Neural cell (in vitro differentiated cells): Measurements from ENCODE around the gene CDH16. TPM values are rescaled to one million over a fixed set of nuclear protein-coding genes. Genes with fewer than 3 reads are reported as not detected.
"Not testable (repeated sequence)": the region's sequence is repeated elsewhere in the genome, so short reads cannot be mapped to it uniquely, and the experiment has no call there.

Source experiments
- H2AFZ ChIP-seq: fragments of 200-600, 300-800 bp; sonication (generic), shearing (Covaris generic); 2 replicates; pipeline ENCODE4 v1.6.0; 2014; ENCODE audit warnings: low read depth, mild to moderate bottlenecking, antibody characterized with exemption, low read length, moderate library complexity
- H3F3A ChIP-seq: fragments of 200-600 bp; shearing (Covaris generic); 2 replicates; pipeline ENCODE4 v1.6.1; 2016; ENCODE audit warnings: mild to moderate bottlenecking, moderate library complexity, mixed read lengths, antibody characterized with exemption, low read length; ENCODE audit not compliant: insufficient read depth, poor library complexity, severe bottlenecking
- H3K27ac ChIP-seq: fragments of 200-600, 300-800 bp; sonication (generic), shearing (Covaris generic); 2 replicates; pipeline ENCODE4 v1.5.1; 2014; ENCODE audit warnings: mild to moderate bottlenecking, low read length, moderate library complexity
- H3K27me3 ChIP-seq: fragments of 300-800, 200-600 bp; sonication (generic), shearing (Covaris generic); 2 replicates; pipeline ENCODE4 v1.6.0; 2014; ENCODE audit warnings: mild to moderate bottlenecking, low read depth, low read length, moderate library complexity; ENCODE audit not compliant: insufficient read depth
- H3K36me3 ChIP-seq: fragments of 300-800, 200-600 bp; sonication (generic), shearing (Covaris generic); 2 replicates; pipeline ENCODE4 v1.5.1; 2014; ENCODE audit warnings: mild to moderate bottlenecking, antibody characterized with exemption, low read length, moderate library complexity; ENCODE audit not compliant: insufficient read depth
- H3K4me2 ChIP-seq: fragments of 300-800, 200-600 bp; sonication (generic), shearing (Covaris generic); 2 replicates; pipeline ENCODE4 v1.6.0; 2014; ENCODE audit warnings: mild to moderate bottlenecking, low read length
- H3K4me3 ChIP-seq: fragments of 300-800, 200-600 bp; sonication (generic), shearing (Covaris generic); 2 replicates; pipeline ENCODE4 v1.5.1; 2014; ENCODE audit warnings: mild to moderate bottlenecking, low read length, moderate library complexity
- H3K79me2 ChIP-seq: fragments of 200-600 bp; shearing (Covaris generic); replicated peaks from 2 replicates; pipeline ENCODE4 v1.6.0; 2014; ENCODE audit warnings: mild to moderate bottlenecking, low read length, moderate library complexity; ENCODE audit not compliant: insufficient read depth
- H3K9ac ChIP-seq: fragments of 300-800, 200-600 bp; sonication (generic), shearing (Covaris generic); 2 replicates; pipeline ENCODE4 v1.6.1; 2016; ENCODE audit warnings: mild to moderate bottlenecking, low read length, mixed read lengths
- H3K9me2 ChIP-seq: fragments of 200-600 bp; shearing (Covaris generic); 2 replicates; pipeline ENCODE4 v1.6.1; 2016; ENCODE audit warnings: mild to moderate bottlenecking, low read length, mixed read lengths; ENCODE audit not compliant: insufficient read depth
- H3K9me3 ChIP-seq: fragments of 200-600, 300-800 bp; sonication (generic), shearing (Covaris generic); 2 replicates; pipeline ENCODE4 v1.6.1; 2016; ENCODE audit warnings: mild to moderate bottlenecking, mixed run types, low read length, moderate library complexity, mixed read lengths
- H4K20me1 ChIP-seq: fragments of 200-600 bp; shearing (Covaris generic); 2 replicates; pipeline ENCODE4 v1.6.1; 2016; ENCODE audit warnings: mild to moderate bottlenecking, mixed run types; ENCODE audit not compliant: insufficient read depth
- EP300 ChIP-seq: fragments of 450-650 bp; conservative IDR thresholded peaks from 2 replicates; pipeline ENCODE4 v1.6.1; 2014; ENCODE audit warnings: antibody characterized with exemption, mild to moderate bottlenecking, moderate library complexity; ENCODE audit not compliant: poor library complexity, severe bottlenecking
- EZH2 ChIP-seq: fragments of 200-600, 300-800 bp; shearing (Covaris generic), sonication (generic); IDR thresholded peaks from 2 replicates; pipeline ENCODE4 v1.6.1; 2014; ENCODE audit warnings: antibody characterized with exemption, low read length, borderline replicate concordance, mild to moderate bottlenecking; ENCODE audit not compliant: insufficient read depth, poor library complexity, severe bottlenecking
- MXI1 ChIP-seq: fragments of 450-650 bp; conservative IDR thresholded peaks from 2 replicates; pipeline ENCODE4 v1.6.1; 2014; ENCODE audit warnings: antibody characterized with exemption, mild to moderate bottlenecking; ENCODE audit not compliant: poor library complexity, severe bottlenecking
- POLR2AphosphoS5 ChIP-seq: IDR thresholded peaks from 2 replicates; pipeline ENCODE4 v1.6.1; 2012
- RAD21 ChIP-seq: fragments of 450-650 bp; conservative IDR thresholded peaks from 2 replicates; pipeline ENCODE4 v1.6.1; 2014; ENCODE audit warnings: antibody characterized with exemption, mild to moderate bottlenecking, moderate library complexity
- SMC3 ChIP-seq: fragments of 450-650 bp; conservative IDR thresholded peaks from 2 replicates; pipeline ENCODE4 v1.6.1; 2014; ENCODE audit warnings: antibody characterized with exemption, mild to moderate bottlenecking, moderate library complexity; ENCODE audit not compliant: poor library complexity
- TAF1 ChIP-seq: IDR thresholded peaks from 2 replicates; pipeline ENCODE4 v1.6.1; 2012; ENCODE audit warnings: low read depth
- polyA plus RNA-seq: library from polyadenylated mRNA; depleted of rRNA; stranded (reverse); fragments of >200 nt; gene quantifications from 2 replicates; pipeline ENCODE4 v1.2.3, GENCODE V29; 2014
- TF ChIP-seq, protein P1 (sequence below): IDR thresholded peaks from 2 replicates; pipeline ENCODE4 v1.6.1; 2012; ENCODE audit warnings: borderline replicate concordance
- TF ChIP-seq, protein P2 (sequence below): fragments of 450-650 bp; IDR thresholded peaks from 2 replicates; pipeline ENCODE4 v1.5.1; 2014; ENCODE audit warnings: antibody characterized with exemption, mild to moderate bottlenecking, moderate library complexity; ENCODE audit not compliant: poor library complexity, severe bottlenecking

The CDH16 gene
- polyA plus RNA-seq, 1 donor from 2014 or later = not detected

DNA sequence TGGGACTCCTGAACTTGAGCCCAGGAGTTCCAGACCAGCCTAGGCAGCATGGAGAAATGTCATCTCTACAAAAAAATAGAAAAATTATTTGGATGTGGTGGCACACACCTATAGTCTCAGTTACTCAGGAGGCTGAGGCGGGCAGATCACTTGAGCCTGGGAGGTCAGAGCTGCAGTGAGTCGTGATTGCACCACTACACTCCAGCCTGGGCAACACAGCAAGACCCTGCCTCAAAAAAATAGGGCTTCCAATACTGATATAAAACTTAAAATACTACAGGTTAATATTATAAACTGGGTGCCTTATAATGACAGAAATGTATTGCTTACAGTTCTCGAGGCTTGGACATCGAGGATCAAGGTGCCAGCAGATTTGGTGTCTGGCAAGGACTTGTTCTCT lies 27.3 kb upstream of the CDH16 start:
- H4K20me1 ChIP-seq = no peaks in the 10 kb centered on the region
- H3K9me3 ChIP-seq = no peaks in the 10 kb centered on the region

GRCh38 chr16:66944971-66945370 lies 26.3 kb upstream of the CDH16 start:
- H3K9me3 ChIP-seq, H3K9me2 ChIP-seq, H2AFZ ChIP-seq, H3K4me3 ChIP-seq, H3K9ac ChIP-seq, H3F3A ChIP-seq, H3K79me2 ChIP-seq, H3K27ac ChIP-seq, H3K4me2 ChIP-seq, H3K36me3 ChIP-seq, H4K20me1 ChIP-seq: not testable (repeated sequence)
- H3K27me3 ChIP-seq = peaks cover 23% of the 10 kb centered on the region

More for the DNA sequence above, 27.3 kb upstream of the CDH16 start:
- Histone ChIP-seq H3K4me2 (no peak overlapping the region), H3F3A (no peaks in the 10 kb centered on the region), H3K9me2 (no peaks in the 10 kb centered on the region), H2AFZ (no peak overlapping the region), H3K79me2 (no peaks in the 10 kb centered on the region), H3K27ac (no peak overlapping the region), H3K36me3 (no peaks in the 10 kb centered on the region), H3K9ac (no peak overlapping the region), H3K27me3 (peaks cover 32% of the 10 kb centered on the region), H3K4me3 (no peak overlapping the region)
- TF ChIP-seq TAF1 (no peak), RAD21 (no peak)

DNA sequence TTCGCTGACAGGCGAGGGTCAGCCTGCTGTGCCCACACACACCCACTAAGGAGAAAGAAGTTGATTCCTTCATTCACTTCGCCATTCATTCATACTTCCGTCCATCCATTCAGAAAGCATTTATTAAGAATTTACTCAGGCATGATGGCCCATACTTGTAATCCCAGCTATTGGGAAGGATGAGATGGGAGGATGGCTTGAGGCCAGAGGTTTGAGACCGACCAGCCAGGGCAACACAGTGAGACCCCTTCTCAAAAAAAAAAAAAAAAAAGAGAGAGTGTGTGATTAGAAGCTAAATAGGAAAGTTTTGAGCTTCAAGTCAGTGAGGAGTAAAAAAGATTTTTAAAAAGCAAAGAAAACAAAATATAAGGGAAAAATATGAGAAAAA lies 25.4 kb upstream of the CDH16 start:
- H3K9me2 ChIP-seq = no peaks in the 10 kb centered on the region
- no peaks in the 10 kb centered on the region for H3K36me3 ChIP-seq
- no peak overlapping the region for H2AFZ ChIP-seq
- TF ChIP-seq POLR2AphosphoS5 = no peak
- H3K27me3 ChIP-seq = peaks cover 15% of the 10 kb centered on the region
- H3K4me2 ChIP-seq = no peak overlapping the region
- no peak overlapping the region for H3K27ac ChIP-seq
- no peaks in the 10 kb centered on the region for H3K9me3 ChIP-seq
- no peaks in the 10 kb centered on the region for H3K79me2 ChIP-seq
- no peaks in the 10 kb centered on the region for H3F3A ChIP-seq
- no peak overlapping the region for H3K9ac ChIP-seq
- no peaks in the 10 kb centered on the region for H4K20me1 ChIP-seq
- no peak overlapping the region for H3K4me3 ChIP-seq

- Histone ChIP-seq H2AFZ (no peak overlapping the region), H4K20me1 (no peaks in the 10 kb centered on the region), H3K9ac (no peak overlapping the region), H3K9me2 (no peaks in the 10 kb centered on the region), H3K4me3 (no peak overlapping the region), H3K27ac (no peak overlapping the region), H3K79me2 (no peaks in the 10 kb centered on the region), H3K36me3 (no peaks in the 10 kb centered on the region), H3K9me3 (no peaks in the 10 kb centered on the region), H3K4me2 (no peak overlapping the region), H3F3A (no peaks in the 10 kb centered on the region), H3K27me3 (peaks cover 10% of the 10 kb centered on the region)
- TF ChIP-seq, protein P1, sequence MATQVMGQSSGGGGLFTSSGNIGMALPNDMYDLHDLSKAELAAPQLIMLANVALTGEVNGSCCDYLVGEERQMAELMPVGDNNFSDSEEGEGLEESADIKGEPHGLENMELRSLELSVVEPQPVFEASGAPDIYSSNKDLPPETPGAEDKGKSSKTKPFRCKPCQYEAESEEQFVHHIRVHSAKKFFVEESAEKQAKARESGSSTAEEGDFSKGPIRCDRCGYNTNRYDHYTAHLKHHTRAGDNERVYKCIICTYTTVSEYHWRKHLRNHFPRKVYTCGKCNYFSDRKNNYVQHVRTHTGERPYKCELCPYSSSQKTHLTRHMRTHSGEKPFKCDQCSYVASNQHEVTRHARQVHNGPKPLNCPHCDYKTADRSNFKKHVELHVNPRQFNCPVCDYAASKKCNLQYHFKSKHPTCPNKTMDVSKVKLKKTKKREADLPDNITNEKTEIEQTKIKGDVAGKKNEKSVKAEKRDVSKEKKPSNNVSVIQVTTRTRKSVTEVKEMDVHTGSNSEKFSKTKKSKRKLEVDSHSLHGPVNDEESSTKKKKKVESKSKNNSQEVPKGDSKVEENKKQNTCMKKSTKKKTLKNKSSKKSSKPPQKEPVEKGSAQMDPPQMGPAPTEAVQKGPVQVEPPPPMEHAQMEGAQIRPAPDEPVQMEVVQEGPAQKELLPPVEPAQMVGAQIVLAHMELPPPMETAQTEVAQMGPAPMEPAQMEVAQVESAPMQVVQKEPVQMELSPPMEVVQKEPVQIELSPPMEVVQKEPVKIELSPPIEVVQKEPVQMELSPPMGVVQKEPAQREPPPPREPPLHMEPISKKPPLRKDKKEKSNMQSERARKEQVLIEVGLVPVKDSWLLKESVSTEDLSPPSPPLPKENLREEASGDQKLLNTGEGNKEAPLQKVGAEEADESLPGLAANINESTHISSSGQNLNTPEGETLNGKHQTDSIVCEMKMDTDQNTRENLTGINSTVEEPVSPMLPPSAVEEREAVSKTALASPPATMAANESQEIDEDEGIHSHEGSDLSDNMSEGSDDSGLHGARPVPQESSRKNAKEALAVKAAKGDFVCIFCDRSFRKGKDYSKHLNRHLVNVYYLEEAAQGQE = no peak
- TF ChIP-seq POLR2AphosphoS5 = no peak
- no peak for TF ChIP-seq RAD21
- no peak for TF ChIP-seq SMC3
- TF ChIP-seq MXI1 = no peak
- TF ChIP-seq, protein P2, sequence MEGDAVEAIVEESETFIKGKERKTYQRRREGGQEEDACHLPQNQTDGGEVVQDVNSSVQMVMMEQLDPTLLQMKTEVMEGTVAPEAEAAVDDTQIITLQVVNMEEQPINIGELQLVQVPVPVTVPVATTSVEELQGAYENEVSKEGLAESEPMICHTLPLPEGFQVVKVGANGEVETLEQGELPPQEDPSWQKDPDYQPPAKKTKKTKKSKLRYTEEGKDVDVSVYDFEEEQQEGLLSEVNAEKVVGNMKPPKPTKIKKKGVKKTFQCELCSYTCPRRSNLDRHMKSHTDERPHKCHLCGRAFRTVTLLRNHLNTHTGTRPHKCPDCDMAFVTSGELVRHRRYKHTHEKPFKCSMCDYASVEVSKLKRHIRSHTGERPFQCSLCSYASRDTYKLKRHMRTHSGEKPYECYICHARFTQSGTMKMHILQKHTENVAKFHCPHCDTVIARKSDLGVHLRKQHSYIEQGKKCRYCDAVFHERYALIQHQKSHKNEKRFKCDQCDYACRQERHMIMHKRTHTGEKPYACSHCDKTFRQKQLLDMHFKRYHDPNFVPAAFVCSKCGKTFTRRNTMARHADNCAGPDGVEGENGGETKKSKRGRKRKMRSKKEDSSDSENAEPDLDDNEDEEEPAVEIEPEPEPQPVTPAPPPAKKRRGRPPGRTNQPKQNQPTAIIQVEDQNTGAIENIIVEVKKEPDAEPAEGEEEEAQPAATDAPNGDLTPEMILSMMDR = no peak
- no peak for TF ChIP-seq TAF1
- no peak for TF ChIP-seq EZH2
- TF ChIP-seq EP300 = no peak
These were observed 24.9 kb upstream of the CDH16 start for GRCh38 chr16:66943426-66944053.
